Measurements from ENCODE around the gene MAP7.

MAP7 gene

GRCh38 chr6:136362421-136363356 is 187.5 kb downstream of the MAP7 start:
- Histone ChIP-seq H3K9me3 (ENCODE audit: control insufficient read depth, low read length) (no peaks in the 10 kb centered on the region), H3K36me3 (ENCODE audit: control insufficient read depth, insufficient read depth, low read length) (no peaks in the 10 kb centered on the region), H3K4me3 (ENCODE audit: extremely low read depth, insufficient read depth, low read length, poor library complexity, severe bottlenecking) (no peak overlapping the region), H3K27ac (ENCODE audit: low read depth, low read length, severe bottlenecking) (no peak overlapping the region), H3K4me1 (ENCODE audit: control insufficient read depth, insufficient read depth, low read length, poor library complexity, severe bottlenecking) (no peaks in the 10 kb centered on the region)
- WGBS, 2 experiments (ENCODE audit: insufficient coverage in 2 of 2): 83 to 92% methylated on average over 5 to 8 of the region's 11 CpGs

DNA sequence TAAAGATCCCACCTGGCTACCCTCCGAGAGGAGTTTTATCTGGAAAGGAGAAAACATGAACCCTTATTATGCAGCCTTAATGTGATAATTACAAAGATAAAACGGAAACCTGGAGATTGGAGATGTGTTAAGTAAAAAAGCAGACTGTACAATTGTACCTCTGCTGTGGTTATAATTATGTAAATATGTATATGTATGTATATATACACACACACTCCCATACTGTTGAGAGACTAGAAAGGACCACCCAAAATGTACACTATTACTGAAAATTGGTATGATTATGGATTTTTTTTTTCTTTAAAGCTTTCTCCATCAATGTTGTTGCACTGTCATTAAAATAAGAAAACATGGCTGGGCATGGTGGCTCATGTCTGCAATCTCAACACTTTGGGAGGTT is 188.4 kb downstream of the MAP7 start:
- WGBS, 2 experiments (ENCODE audit: insufficient coverage in 2 of 2): 100% methylated on average over 1 of the region's 2 CpGs; no CpG with 5 or more reads in 1 of the 2 experiments
- H3K4me1 ChIP-seq (ENCODE audit: control insufficient read depth, insufficient read depth, low read length, poor library complexity, severe bottlenecking): no peaks in the 10 kb centered on the region
- no peaks in the 10 kb centered on the region for H3K36me3 ChIP-seq (ENCODE audit: control insufficient read depth, insufficient read depth, low read length)
- no peak overlapping the region for H3K27ac ChIP-seq (ENCODE audit: low read depth, low read length, severe bottlenecking)
- H3K4me3 ChIP-seq (ENCODE audit: extremely low read depth, insufficient read depth, low read length, poor library complexity, severe bottlenecking): no peak overlapping the region
- H3K9me3 ChIP-seq (ENCODE audit: control insufficient read depth, low read length): no peaks in the 10 kb centered on the region

GRCh38 chr6:136360783-136361182 is 189.4 kb downstream of the MAP7 start:
- no peak overlapping the region for H3K27ac ChIP-seq (ENCODE audit: low read depth, low read length, severe bottlenecking)
- H3K4me3 ChIP-seq (ENCODE audit: extremely low read depth, insufficient read depth, low read length, poor library complexity, severe bottlenecking): no peak overlapping the region
- no peaks in the 10 kb centered on the region for H3K36me3 ChIP-seq (ENCODE audit: control insufficient read depth, insufficient read depth, low read length)
- 93 to 95% methylated on average over 24 to 26 of the region's 30 CpGs for WGBS, 2 experiments (ENCODE audit: insufficient coverage in 2 of 2)
- no peaks in the 10 kb centered on the region for H3K9me3 ChIP-seq (ENCODE audit: control insufficient read depth, low read length)
- H3K4me1 ChIP-seq (ENCODE audit: control insufficient read depth, insufficient read depth, low read length, poor library complexity, severe bottlenecking): no peaks in the 10 kb centered on the region

- H3K4me3 ChIP-seq (ENCODE audit: extremely low read depth, insufficient read depth, low read length, poor library complexity, severe bottlenecking): no peak overlapping the region
- WGBS, 2 experiments (ENCODE audit: insufficient coverage in 2 of 2): 89 to 100% methylated on average over 2 to 5 of the region's 6 CpGs
- no peaks in the 10 kb centered on the region for H3K9me3 ChIP-seq (ENCODE audit: control insufficient read depth, low read length)
- no peaks in the 10 kb centered on the region for H3K36me3 ChIP-seq (ENCODE audit: control insufficient read depth, insufficient read depth, low read length)
- H3K4me1 ChIP-seq (ENCODE audit: control insufficient read depth, insufficient read depth, low read length, poor library complexity, severe bottlenecking): no peaks in the 10 kb centered on the region
- no peak overlapping the region for H3K27ac ChIP-seq (ENCODE audit: low read depth, low read length, severe bottlenecking)
Measured at GRCh38 chr6:136359851-136360250, 190.4 kb downstream of the MAP7 start.

DNA sequence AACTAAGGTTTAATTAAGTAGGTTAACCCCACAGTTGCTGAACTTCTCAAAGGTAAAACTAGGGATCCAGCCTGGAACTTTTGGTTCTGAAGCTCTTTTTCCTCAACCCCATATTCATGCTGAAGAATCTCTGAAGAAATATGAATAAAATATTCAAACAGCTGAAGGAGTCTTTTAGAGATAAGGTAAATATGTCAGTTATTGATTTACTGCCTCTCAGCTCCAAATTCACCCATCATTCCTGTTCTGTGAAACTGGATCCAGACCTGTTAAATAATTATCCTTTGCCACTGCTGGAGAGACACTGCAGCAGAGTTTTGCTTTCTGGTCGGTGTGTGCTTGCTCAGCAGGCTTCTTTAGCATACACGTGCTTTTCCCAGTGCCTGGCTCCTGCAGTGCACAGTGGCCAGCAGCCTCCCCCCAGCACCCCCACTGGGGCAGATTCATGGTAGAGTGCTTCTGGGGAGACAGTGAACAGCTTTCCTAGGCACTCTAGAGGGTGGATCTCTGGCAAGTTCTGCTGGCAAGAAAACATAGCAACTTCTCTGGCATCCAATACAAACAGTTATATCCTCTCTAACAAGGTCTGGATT is 198.6 kb downstream of the MAP7 start:
- H3K9me3 ChIP-seq (ENCODE audit: control insufficient read depth, low read length): no peaks in the 10 kb centered on the region
- 8% methylated on average over 2 of the region's 2 CpGs; no CpG with 5 or more reads in 1 of the 2 experiments for WGBS, 2 experiments (ENCODE audit: insufficient coverage in 2 of 2)
- no peak overlapping the region for H3K4me3 ChIP-seq (ENCODE audit: extremely low read depth, insufficient read depth, low read length, poor library complexity, severe bottlenecking)
- no peaks in the 10 kb centered on the region for H3K36me3 ChIP-seq (ENCODE audit: control insufficient read depth, insufficient read depth, low read length)
- no peak overlapping the region for H3K27ac ChIP-seq (ENCODE audit: low read depth, low read length, severe bottlenecking)
- H3K4me1 ChIP-seq (ENCODE audit: control insufficient read depth, insufficient read depth, low read length, poor library complexity, severe bottlenecking): no peaks in the 10 kb centered on the region

- no peaks in the 10 kb centered on the region for H3K4me1 ChIP-seq (ENCODE audit: control insufficient read depth, insufficient read depth, low read length, poor library complexity, severe bottlenecking)
- no peak overlapping the region for H3K4me3 ChIP-seq (ENCODE audit: extremely low read depth, insufficient read depth, low read length, poor library complexity, severe bottlenecking)
- H3K27ac ChIP-seq (ENCODE audit: low read depth, low read length, severe bottlenecking): no peak overlapping the region
- WGBS, 2 experiments (ENCODE audit: insufficient coverage in 2 of 2): 84 to 92% methylated on average over 2 of the region's 3 CpGs
- H3K9me3 ChIP-seq (ENCODE audit: control insufficient read depth, low read length): no peaks in the 10 kb centered on the region
- no peaks in the 10 kb centered on the region for H3K36me3 ChIP-seq (ENCODE audit: control insufficient read depth, insufficient read depth, low read length)
Measured at GRCh38 chr6:136350914-136351313, 199.3 kb downstream of the MAP7 start.

DNA sequence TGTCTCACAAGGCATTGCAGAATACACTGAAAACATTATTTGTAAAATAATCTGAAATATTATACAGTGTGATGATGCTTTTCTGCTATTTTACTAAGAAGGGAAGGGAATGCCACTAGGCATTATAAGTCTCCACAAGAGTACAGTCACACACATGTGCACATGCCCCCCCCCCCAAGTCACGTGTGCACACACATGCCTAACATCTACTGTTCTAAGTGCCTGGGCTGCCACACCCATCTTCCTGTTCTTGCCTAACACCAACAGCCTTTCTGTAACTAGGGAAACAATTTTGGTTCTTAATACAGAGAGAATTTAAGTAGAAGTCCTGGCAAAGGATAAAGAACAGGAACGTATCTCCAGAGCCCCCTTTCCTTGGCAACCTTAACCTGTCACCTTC is 202.4 kb downstream of the MAP7 start:
- H3K9me3 ChIP-seq (ENCODE audit: control insufficient read depth, low read length): no peaks in the 10 kb centered on the region
- no peak overlapping the region for H3K4me3 ChIP-seq (ENCODE audit: extremely low read depth, insufficient read depth, low read length, poor library complexity, severe bottlenecking)
- no peaks in the 10 kb centered on the region for H3K36me3 ChIP-seq (ENCODE audit: control insufficient read depth, insufficient read depth, low read length)
- no peaks in the 10 kb centered on the region for H3K4me1 ChIP-seq (ENCODE audit: control insufficient read depth, insufficient read depth, low read length, poor library complexity, severe bottlenecking)
- WGBS, 2 experiments (ENCODE audit: insufficient coverage in 2 of 2): 100% methylated on average over 1 of the region's 2 CpGs
- no peak overlapping the region for H3K27ac ChIP-seq (ENCODE audit: low read depth, low read length, severe bottlenecking)

DNA sequence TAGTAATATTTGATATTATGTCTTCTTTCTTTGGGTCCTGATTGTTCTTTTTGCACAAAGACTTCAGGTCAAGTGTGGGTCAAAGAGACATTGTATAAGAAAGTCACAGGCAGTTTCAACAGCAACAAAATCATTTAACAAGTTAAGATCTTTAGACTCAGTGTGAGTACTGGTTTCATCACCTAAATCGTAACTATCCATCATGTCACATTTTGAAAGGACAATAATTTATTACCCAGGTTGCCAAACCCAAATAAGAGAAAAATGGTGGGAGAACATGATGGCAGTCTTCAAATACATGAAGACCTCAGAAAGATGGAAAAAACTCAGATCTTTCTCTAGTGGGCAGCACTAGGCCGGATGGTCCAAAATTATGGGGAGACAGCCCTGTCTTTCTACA is 205.1 kb downstream of the MAP7 start:
- no peaks in the 10 kb centered on the region for H3K4me1 ChIP-seq (ENCODE audit: control insufficient read depth, insufficient read depth, low read length, poor library complexity, severe bottlenecking)
- 100% methylated on average over 1 of the region's 2 CpGs for WGBS, 2 experiments (ENCODE audit: insufficient coverage in 2 of 2)

GRCh38 chr6:136344420-136344819 is 205.8 kb downstream of the MAP7 start:
- Histone ChIP-seq H3K4me1 (ENCODE audit: control insufficient read depth, insufficient read depth, low read length, poor library complexity, severe bottlenecking) (no peaks in the 10 kb centered on the region), H3K36me3 (ENCODE audit: control insufficient read depth, insufficient read depth, low read length) (no peaks in the 10 kb centered on the region), H3K9me3 (ENCODE audit: control insufficient read depth, low read length) (no peaks in the 10 kb centered on the region), H3K4me3 (ENCODE audit: extremely low read depth, insufficient read depth, low read length, poor library complexity, severe bottlenecking) (no peak overlapping the region), H3K27ac (ENCODE audit: low read depth, low read length, severe bottlenecking) (no peak overlapping the region)
- WGBS, 2 experiments (ENCODE audit: insufficient coverage in 2 of 2): 100% methylated on average over 1 of the region's 2 CpGs; no CpG with 5 or more reads in 1 of the 2 experiments

More for the DNA sequence above, 205.1 kb downstream of the MAP7 start:
- H3K9me3 ChIP-seq (ENCODE audit: control insufficient read depth, low read length): no peaks in the 10 kb centered on the region
- no peak overlapping the region for H3K4me3 ChIP-seq (ENCODE audit: extremely low read depth, insufficient read depth, low read length, poor library complexity, severe bottlenecking)
- no peaks in the 10 kb centered on the region for H3K36me3 ChIP-seq (ENCODE audit: control insufficient read depth, insufficient read depth, low read length)
- no peak overlapping the region for H3K27ac ChIP-seq (ENCODE audit: low read depth, low read length, severe bottlenecking)

DNA sequence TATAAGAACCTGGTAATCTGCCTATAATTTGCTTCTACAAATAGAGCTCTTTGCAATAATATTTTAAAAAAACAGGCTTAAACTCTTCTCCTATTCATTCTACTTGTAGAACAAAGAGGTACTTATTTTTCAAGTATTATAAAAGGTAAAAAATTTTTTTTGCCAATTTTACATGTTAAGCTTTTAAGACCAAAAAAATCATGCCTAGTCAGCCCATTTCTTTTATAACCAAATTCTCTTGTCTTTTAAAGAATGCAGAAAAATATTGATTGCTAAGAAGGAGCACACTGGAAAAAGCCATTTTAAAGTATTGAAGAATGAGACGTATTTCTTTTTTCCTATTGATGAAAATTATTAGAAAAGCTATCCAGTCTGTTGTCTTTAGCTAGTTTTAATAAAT is 206.5 kb downstream of the MAP7 start:
- H3K4me1 ChIP-seq (ENCODE audit: control insufficient read depth, insufficient read depth, low read length, poor library complexity, severe bottlenecking): no peaks in the 10 kb centered on the region
- no peak overlapping the region for H3K27ac ChIP-seq (ENCODE audit: low read depth, low read length, severe bottlenecking)
- no CpG with 5 or more reads among the region's 1 CpG for WGBS, 2 experiments (ENCODE audit: insufficient coverage in 2 of 2)
- no peak overlapping the region for H3K4me3 ChIP-seq (ENCODE audit: extremely low read depth, insufficient read depth, low read length, poor library complexity, severe bottlenecking)
- H3K9me3 ChIP-seq (ENCODE audit: control insufficient read depth, low read length): no peaks in the 10 kb centered on the region
- no peaks in the 10 kb centered on the region for H3K36me3 ChIP-seq (ENCODE audit: control insufficient read depth, insufficient read depth, low read length)

DNA sequence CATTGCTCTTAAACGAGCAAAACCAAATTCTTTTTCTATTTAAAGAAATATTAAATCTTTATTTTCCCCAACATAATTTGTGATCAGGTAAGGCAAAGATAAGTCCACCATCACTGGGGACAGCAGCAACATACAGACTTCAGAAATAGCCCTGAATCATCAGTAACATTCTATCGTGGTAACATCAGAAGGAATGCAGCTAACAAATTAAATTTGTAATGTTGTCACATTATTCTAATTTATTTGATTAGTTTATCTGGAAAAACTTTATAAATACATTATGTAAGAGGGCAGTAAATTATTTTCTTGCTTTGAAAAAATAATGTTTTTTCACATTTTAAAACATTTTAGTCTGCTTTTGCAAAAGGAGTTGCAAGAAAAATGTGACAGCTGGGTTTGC is 206.9 kb downstream of the MAP7 start:
- no CpG with 5 or more reads among the region's 2 CpGs for WGBS, 2 experiments (ENCODE audit: insufficient coverage in 2 of 2)
- Histone ChIP-seq H3K27ac (ENCODE audit: low read depth, low read length, severe bottlenecking) (no peak overlapping the region), H3K36me3 (ENCODE audit: control insufficient read depth, insufficient read depth, low read length) (no peaks in the 10 kb centered on the region), H3K4me3 (ENCODE audit: extremely low read depth, insufficient read depth, low read length, poor library complexity, severe bottlenecking) (no peak overlapping the region), H3K9me3 (ENCODE audit: control insufficient read depth, low read length) (no peaks in the 10 kb centered on the region), H3K4me1 (ENCODE audit: control insufficient read depth, insufficient read depth, low read length, poor library complexity, severe bottlenecking) (no peaks in the 10 kb centered on the region)
